Upper lobe of left lung (tissue), 6 donors: ENCODE results near the gene RHOXF2B. TPM values are rescaled to one million over a fixed set of nuclear protein-coding genes. Genes with fewer than 3 reads are reported as not detected.
A peak's percentile ranks its signal among the peaks of the same experiment; 100 is the strongest.
"Not testable (repeated sequence)": the region's sequence is repeated elsewhere in the genome, so short reads cannot be mapped to it uniquely, and the experiment has no call there.

Experiments
- ATAC-seq, 2 donors: fragments of 200-7000 bp; cut with Tn5 transposase; one replicate each; pipeline ENCODE4 v1.9.1; 2022; ENCODE audit warnings: mild to moderate bottlenecking in 2 of 2, moderate library complexity in 2 of 2; ENCODE audit not compliant: low FRiP score in 2 of 2
- DNase-seq, 2 donors: peaks; one replicate each; pipeline ENCODE4 v3.0.0-alpha.2; 2019 to 2020
- H3K27ac ChIP-seq, 4 donors: fragments of 200-600 bp; sonication (generic); one replicate each; pipeline ENCODE4 v1.5.1; 2016 to 2019
- H3K27me3 ChIP-seq, 4 donors: fragments of 200-600 bp; sonication (generic); one replicate each; pipeline ENCODE4 v1.5.1; 2017 to 2019
- H3K36me3 ChIP-seq, 4 donors: fragments of 200-600 bp; sonication (generic); one replicate each; pipeline ENCODE4 v1.5.1; 2016 to 2019
- H3K4me1 ChIP-seq, 4 donors: fragments of 200-600 bp; sonication (generic); one replicate each; pipeline ENCODE4 v1.5.1; 2018 to 2019
- H3K4me3 ChIP-seq, 4 donors: fragments of 200-600 bp; sonication (generic); one replicate each; pipeline ENCODE4 v1.5.1; 2017 to 2019; ENCODE audit warnings: mild to moderate bottlenecking in 2 of 4, moderate library complexity in 1 of 4
- H3K9me3 ChIP-seq, 4 donors: fragments of 200-600 bp; sonication (generic); one replicate each; pipeline ENCODE4 v1.5.1; 2018 to 2019
- EP300 ChIP-seq, 4 donors: sonication (generic); formaldehyde crosslinking; IDR thresholded peaks; one replicate each; pipeline ENCODE4 v1.5.1; 2017; ENCODE audit warnings: antibody characterized with exemption in 4 of 4, control low read depth in 2 of 4
- POLR2A ChIP-seq, 4 donors: fragments of 450-650 bp; IDR thresholded peaks; one replicate each; pipeline ENCODE4 v1.5.1; 2016 to 2017; ENCODE audit warnings: antibody characterized with exemption in 4 of 4, mild to moderate bottlenecking in 2 of 4
- POLR2AphosphoS5 ChIP-seq, 2 donors: sonication (generic); formaldehyde crosslinking; IDR thresholded peaks; one replicate each; pipeline ENCODE4 v1.5.1; 2017; ENCODE audit warnings: antibody characterized with exemption in 2 of 2
- WGBS, 2 donors: methylation state at CpG; one replicate each; pipeline ENCODE4 v1.1.5; 2017 to 2018; 5-methylcytosine and 5-hydroxymethylcytosine counted together
- total RNA-seq, 6 donors: library from RNA; depleted of rRNA in 4 of 6; stranded (reverse); fragments of >200 nt in 4 of 6; gene quantifications; one replicate each; pipeline versions ENCODE4 v1.1.0 to v1.2.1, GENCODE V29; 2016 to 2021
- TF ChIP-seq, protein P1 (sequence below), 6 experiments: fragments of 450-650 bp in 4 of 6; fragments of 200-600 bp in 2 of 6; sonication (generic) in 2 of 6; IDR thresholded peaks; one replicate each; pipeline ENCODE4 v1.5.1; 2016 to 2019; ENCODE audit warnings: antibody characterized with exemption in 6 of 6
- donor health status: DM: no; HTN: no; CAD: no; lungs with moderate emphysema.
- donor health status: DM: no; HTN: yes; CAD: no; lungs with severe emphysema.

The RHOXF2B gene
- total RNA-seq, 6 donors from 2014 or later = not detected

DNA sequence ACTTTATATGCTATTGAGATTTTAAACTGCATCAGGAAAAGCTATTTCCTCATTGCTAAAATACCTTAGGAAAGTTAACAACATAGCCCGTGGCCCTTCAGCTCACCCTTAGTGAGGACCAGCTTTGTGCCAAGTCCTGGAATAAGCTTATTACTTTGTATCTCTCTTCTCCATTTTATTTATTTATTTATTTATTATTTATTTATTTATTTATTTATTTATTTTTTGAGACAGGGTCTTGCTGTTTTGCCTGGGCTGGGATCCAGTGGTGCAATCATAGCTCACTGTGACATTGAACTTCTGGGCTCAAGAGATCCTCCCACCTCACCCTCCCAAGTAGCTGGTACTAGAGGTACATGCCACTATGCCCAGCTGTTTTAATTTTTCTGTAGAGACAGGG, 31.9 kb upstream of the RHOXF2B start:
- Histone ChIP-seq H3K4me3 (no peak overlapping the region), H3K4me1 (no peaks in the 10 kb centered on the region), H3K36me3 (no peaks in the 10 kb centered on the region), H3K9me3 (peaks cover 0 to 3% (median 0%) of the 10 kb centered on the region in 4 donors), H3K27me3 (no peaks in the 10 kb centered on the region), H3K27ac (no peak overlapping the region)
- no peak for TF ChIP-seq EP300 (IDR thresholded peaks at IDR 0.05)
- TF ChIP-seq, protein P1, sequence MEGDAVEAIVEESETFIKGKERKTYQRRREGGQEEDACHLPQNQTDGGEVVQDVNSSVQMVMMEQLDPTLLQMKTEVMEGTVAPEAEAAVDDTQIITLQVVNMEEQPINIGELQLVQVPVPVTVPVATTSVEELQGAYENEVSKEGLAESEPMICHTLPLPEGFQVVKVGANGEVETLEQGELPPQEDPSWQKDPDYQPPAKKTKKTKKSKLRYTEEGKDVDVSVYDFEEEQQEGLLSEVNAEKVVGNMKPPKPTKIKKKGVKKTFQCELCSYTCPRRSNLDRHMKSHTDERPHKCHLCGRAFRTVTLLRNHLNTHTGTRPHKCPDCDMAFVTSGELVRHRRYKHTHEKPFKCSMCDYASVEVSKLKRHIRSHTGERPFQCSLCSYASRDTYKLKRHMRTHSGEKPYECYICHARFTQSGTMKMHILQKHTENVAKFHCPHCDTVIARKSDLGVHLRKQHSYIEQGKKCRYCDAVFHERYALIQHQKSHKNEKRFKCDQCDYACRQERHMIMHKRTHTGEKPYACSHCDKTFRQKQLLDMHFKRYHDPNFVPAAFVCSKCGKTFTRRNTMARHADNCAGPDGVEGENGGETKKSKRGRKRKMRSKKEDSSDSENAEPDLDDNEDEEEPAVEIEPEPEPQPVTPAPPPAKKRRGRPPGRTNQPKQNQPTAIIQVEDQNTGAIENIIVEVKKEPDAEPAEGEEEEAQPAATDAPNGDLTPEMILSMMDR (IDR thresholded peaks at IDR 0.05) = no peak
- TF ChIP-seq POLR2A (IDR thresholded peaks at IDR 0.05) = no peak
- no peak for TF ChIP-seq POLR2AphosphoS5 (IDR thresholded peaks at IDR 0.05)
- no peak for DNase-seq
- WGBS, 2 donors = 48 to 71% methylated on average over 1 of the region's 1 CpG
- ATAC-seq = no peak

DNA sequence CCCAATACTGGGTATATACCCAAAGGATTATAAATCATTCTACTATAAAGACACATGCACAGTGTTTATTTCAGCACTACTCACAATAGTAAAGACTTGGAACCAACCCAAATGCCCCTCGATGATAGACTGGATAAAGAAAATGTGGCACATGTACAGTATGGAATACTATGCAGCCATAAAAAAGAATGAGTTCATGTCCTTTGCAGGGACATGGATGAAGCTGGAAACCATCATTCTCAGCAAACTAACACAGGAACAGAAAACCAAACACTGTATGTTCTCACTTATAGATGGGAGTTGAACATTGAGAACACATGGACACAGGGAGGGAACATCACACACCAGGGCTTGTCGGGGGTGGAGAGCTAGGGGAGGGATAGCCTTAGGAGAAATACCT, 27.2 kb upstream of the RHOXF2B start:
- not testable (repeated sequence) for ATAC-seq, H3K27ac ChIP-seq, H3K4me1 ChIP-seq, DNase-seq, H3K4me3 ChIP-seq, H3K27me3 ChIP-seq, H3K36me3 ChIP-seq
- 88 to 89% methylated on average over 2 of the region's 2 CpGs for WGBS, 2 donors
- H3K9me3 ChIP-seq = peaks cover 4 to 31% (median 11%) of the 10 kb centered on the region in 4 donors

DNA sequence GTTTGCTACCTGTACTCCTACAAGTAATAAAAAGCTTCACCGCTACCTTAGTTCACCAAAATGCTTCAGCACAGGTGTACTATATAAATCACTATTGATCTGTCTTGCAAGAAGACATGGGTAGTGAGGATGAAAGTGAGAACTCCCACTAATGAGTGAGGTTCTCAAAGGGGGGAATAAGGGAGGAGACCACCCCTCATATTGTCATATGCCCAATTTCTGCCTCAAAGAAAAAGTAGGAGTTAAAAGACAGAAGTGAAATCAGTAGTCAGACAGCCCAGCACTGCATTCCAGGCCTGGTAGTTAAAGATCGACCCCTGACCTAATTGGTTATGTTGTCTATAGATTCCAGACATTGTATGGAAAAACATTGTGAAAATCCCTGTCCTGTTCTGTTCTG, 23.6 kb upstream of the RHOXF2B start:
- DNase-seq, H3K36me3 ChIP-seq, H3K27me3 ChIP-seq, H3K4me3 ChIP-seq, ATAC-seq, H3K4me1 ChIP-seq, H3K27ac ChIP-seq: not testable (repeated sequence)
- peaks cover 4 to 31% (median 11%) of the 10 kb centered on the region in 4 donors for H3K9me3 ChIP-seq
- 71 to 82% methylated on average over 2 of the region's 2 CpGs for WGBS, 2 donors

DNA sequence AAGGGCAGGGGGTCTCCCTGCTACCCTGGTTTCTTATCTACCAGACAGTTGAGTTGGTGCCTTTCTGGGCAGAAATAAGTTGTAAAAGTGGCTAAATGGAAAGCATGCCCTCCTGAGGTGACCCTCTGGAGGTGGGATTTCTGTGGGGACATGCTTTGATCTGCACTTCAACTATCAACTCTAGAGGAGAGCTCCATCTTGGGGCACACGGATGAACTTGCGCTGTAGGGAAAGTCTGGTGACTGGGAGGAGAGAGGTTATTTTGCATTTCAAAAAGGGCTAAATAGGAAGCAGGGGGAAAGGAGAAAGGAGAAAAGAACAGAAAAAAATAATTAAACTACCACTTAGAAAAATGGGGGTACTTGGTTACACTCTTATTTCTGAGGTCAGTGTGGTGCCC, 12.7 kb upstream of the RHOXF2B start:
- no peaks in the 10 kb centered on the region for H3K9me3 ChIP-seq
- no peaks in the 10 kb centered on the region for H3K4me1 ChIP-seq
- H3K27me3 ChIP-seq = no peaks in the 10 kb centered on the region
- WGBS, 2 donors = 69 to 84% methylated on average over 2 of the region's 2 CpGs
- no peak for ATAC-seq
- H3K4me3 ChIP-seq = no peak overlapping the region
- no peak overlapping the region for H3K27ac ChIP-seq
- H3K36me3 ChIP-seq = no peaks in the 10 kb centered on the region
- no peak for TF ChIP-seq EP300 (IDR thresholded peaks at IDR 0.05)
- TF ChIP-seq POLR2A (IDR thresholded peaks at IDR 0.05) = no peak
- no peak for TF ChIP-seq POLR2AphosphoS5 (IDR thresholded peaks at IDR 0.05)
- TF ChIP-seq, protein P1 (IDR thresholded peaks at IDR 0.05) = no peak
- no peak for DNase-seq

DNA sequence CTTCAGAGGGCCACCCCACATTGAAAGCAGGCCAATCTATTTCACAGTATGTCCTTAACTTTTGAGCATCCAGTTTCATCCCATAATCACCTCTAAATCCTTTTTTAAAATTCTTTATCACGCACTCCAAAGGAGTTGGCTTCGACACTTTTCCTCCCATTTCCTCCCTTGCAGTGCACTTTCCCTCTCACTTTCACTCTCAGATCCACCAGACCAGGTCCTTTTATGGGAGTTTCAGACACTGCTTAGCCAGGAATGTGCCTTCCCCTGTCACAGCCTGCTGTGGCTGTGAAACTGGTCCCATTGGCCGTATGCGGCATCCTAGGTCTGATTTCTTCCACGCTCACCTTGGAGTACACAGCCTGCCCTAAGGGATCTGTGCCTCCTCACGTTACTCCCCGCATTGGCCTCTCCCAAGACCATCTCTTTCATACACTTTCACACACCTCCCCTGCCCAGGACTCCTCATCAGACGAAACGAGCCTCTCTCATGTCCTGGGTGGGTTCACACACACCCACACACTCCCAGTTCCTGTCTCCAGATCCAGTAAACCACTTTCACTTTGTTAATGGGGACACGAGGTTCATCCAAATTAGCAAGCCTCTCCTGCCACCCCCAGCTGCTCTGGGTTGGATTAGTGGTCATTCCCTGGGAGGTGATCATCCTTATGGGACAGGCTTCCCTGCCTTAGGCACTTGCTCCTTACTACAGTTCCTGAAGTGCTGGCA, 10.0 kb upstream of the RHOXF2B start:
- H3K27ac ChIP-seq = no peak overlapping the region
- H3K36me3 ChIP-seq = no peaks in the 10 kb centered on the region
- DNase-seq (no peak), ATAC-seq (no peak)
- no peak overlapping the region for H3K4me3 ChIP-seq
- no peaks in the 10 kb centered on the region for H3K9me3 ChIP-seq
- TF ChIP-seq EP300 (IDR thresholded peaks at IDR 0.05) (no peak), POLR2A (IDR thresholded peaks at IDR 0.05) (no peak), POLR2AphosphoS5 (IDR thresholded peaks at IDR 0.05) (no peak)
- TF ChIP-seq, protein P1 (IDR thresholded peaks at IDR 0.05) = no peak
- WGBS, 2 donors = 62 to 70% methylated on average over 9 to 10 of the region's 10 CpGs
- H3K4me1 ChIP-seq = no peaks in the 10 kb centered on the region
- no peaks in the 10 kb centered on the region for H3K27me3 ChIP-seq

DNA sequence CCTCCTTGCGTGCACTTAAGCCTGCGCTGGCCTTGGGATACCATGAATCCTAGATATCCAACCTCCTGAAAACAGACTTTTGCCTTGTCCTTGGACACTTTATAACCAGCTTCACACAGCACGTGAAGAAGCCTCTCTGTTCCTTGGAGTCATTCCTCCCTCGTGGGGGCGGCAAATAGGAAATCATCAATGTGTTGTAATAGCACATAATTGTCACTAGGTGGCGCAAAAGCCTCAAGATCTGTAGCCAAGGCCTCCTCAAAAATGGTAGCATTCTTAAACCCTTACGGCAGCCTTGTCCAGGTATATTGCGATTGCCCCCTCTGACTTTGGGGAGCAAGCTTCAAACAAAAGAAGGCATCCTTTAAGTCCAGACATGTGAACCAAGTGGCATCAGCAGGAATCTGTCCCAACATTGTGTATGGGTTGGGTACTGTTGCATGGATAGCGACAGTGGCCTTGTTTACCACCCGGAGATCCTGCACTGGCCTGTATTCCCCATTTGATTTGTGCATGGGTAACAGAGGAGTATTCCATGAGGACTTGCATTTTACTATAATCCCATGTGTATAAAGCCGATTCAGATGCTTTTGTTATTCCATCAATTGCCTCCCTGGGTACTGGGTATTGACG, 8.2 kb upstream of the RHOXF2B start:
- H3K27me3 ChIP-seq, H3K36me3 ChIP-seq, H3K4me1 ChIP-seq, H3K9me3 ChIP-seq, H3K27ac ChIP-seq, H3K4me3 ChIP-seq, DNase-seq: not testable (repeated sequence)
- WGBS, 2 donors = no CpG with 5 or more reads among the region's 12 CpGs
- ATAC-seq = peak; percentile 19 to 48

DNA sequence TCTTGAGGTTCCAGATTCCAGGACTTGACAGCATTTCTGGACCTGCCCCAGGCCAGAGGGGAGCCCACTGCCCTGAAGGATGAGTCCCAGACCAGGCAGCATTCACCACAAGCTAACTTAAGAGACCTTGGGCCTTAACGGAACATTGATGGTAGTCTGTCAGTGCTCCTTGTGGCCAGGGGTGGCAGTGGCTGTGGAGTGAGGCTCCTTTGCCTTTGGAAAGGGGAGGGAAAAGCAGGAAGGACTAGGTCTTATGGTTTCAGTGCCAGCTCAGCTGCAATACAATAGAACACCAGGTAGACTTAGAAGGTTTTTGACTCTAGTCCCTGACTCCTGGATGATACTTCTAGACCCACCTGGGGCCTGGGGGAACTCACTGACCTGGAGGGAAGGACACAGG, 11.3 kb downstream of the RHOXF2B start:
- not testable (repeated sequence) for H3K4me3 ChIP-seq, ATAC-seq, H3K27me3 ChIP-seq, H3K4me1 ChIP-seq, H3K27ac ChIP-seq, H3K36me3 ChIP-seq, H3K9me3 ChIP-seq
- DNase-seq = peak in 1 of 2 donors; percentile 8
- 54% methylated on average over 1 of the region's 1 CpG; no CpG with 5 or more reads in 1 of the 2 donors for WGBS, 2 donors

DNA sequence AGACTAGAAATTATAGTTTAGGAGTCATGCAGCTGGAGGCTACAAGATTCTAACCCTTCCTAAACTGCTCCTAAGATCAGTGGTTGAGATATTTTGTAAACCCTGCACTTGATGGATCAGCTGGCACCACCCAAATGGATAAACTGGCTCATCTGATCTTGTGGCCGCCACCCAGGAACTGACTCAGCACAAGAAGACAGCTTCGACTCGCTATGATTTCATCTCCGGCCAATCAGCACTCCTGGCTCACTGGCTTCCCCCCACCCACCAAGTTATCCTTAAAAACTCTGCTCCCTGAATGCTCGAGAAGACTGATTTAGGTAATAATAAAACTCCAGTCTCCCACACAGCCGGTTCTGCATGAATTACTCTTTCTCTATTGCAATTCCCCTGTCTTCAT, 34.8 kb downstream of the RHOXF2B start:
- not testable (repeated sequence) for H3K4me3 ChIP-seq, H3K27me3 ChIP-seq, DNase-seq, H3K9me3 ChIP-seq, H3K4me1 ChIP-seq, H3K27ac ChIP-seq, ATAC-seq, H3K36me3 ChIP-seq
- WGBS, 2 donors = no CpG with 5 or more reads among the region's 6 CpGs

DNA sequence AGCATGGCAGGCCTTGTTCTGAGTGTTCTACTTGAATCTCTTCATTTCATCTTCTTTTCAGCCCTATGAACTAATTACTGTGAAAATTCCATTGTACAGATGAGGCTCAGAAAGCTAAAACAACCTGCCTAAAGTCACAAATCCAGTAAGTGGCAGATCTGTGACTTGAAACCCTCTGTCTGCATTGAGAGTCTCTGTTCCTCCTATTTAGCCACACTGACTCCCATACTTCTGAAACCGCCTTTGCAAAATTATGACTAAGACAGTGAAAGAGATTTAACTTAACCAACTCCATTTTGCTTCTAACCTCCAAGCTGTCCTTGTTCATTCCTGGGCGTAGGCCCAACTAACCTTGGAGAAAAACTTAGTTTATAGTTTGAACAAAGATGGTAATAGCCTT, 35.2 kb downstream of the RHOXF2B start:
- H3K36me3 ChIP-seq, H3K9me3 ChIP-seq, DNase-seq, H3K4me1 ChIP-seq, H3K27ac ChIP-seq, H3K4me3 ChIP-seq, H3K27me3 ChIP-seq, ATAC-seq: not testable (repeated sequence)
- WGBS, 2 donors = no CpG with 5 or more reads among the region's 2 CpGs
